Measurements from ENCODE around the gene HDDC2. TPM values are rescaled to one million over a fixed set of nuclear protein-coding genes. Genes with fewer than 3 reads are reported as not detected.

Gene HDDC2
- total and polyA plus RNA-seq, 2 experiments from 2014 or later = 69.5 to 131 TPM

- no peaks in the 10 kb centered on the region for H3K36me3 Mint-ChIP-seq (ENCODE audit: low read depth)
- H2AFZ ChIP-seq = no peak overlapping the region
Observed at GRCh38 chr6:125231574-125232343, 70.0 kb downstream of the HDDC2 start.

GRCh38 chr6:125231133-125231532 is 70.6 kb downstream of the HDDC2 start:
- no peaks in the 10 kb centered on the region for H3K4me1 ChIP-seq (ENCODE audit: insufficient read depth)
- H4K20me1 ChIP-seq (replicated peaks; ENCODE audit: insufficient read depth) = no peaks in the 10 kb centered on the region
- H3K27me3 Mint-ChIP-seq (ENCODE audit: insufficient read depth, low read depth, poor library complexity) = no peaks in the 10 kb centered on the region
- DNase-seq (ENCODE audit: low spot score) (no peak), ATAC-seq (no peak; the same call in 2 of the 3 replicates)
- H3K9me2 ChIP-seq (ENCODE audit: insufficient read depth) = no peaks in the 10 kb centered on the region
- no peak overlapping the region for H3K27ac ChIP-seq (ENCODE audit: low read depth)
- no peaks in the 10 kb centered on the region for H3K79me2 ChIP-seq (replicated peaks; ENCODE audit: insufficient read depth)
- no peaks in the 10 kb centered on the region for H3K27me3 ChIP-seq (ENCODE audit: insufficient read depth)
- no peaks in the 10 kb centered on the region for H3K36me3 Mint-ChIP-seq (ENCODE audit: low read depth)
- H3K4me3 Mint-ChIP-seq = no peak overlapping the region
- H2AFZ ChIP-seq = no peak overlapping the region
- H3F3A ChIP-seq (replicated peaks; ENCODE audit: low read depth) = no peaks in the 10 kb centered on the region
- H3K9me3 Mint-ChIP-seq = no peaks in the 10 kb centered on the region
- no peaks in the 10 kb centered on the region for H3K36me3 ChIP-seq (ENCODE audit: insufficient read depth)
- H3K4me2 ChIP-seq = no peak overlapping the region
- peaks cover 10% of the 10 kb centered on the region; the same call in 2 of the 3 replicates for H3K4me1 Mint-ChIP-seq
- H3K4me3 ChIP-seq = no peak overlapping the region
- H3K27ac Mint-ChIP-seq = no peak overlapping the region
- TF ChIP-seq ZNF114 (CRISPR knock-in tag; IDR thresholded peaks at IDR 0.05) (no peak), NANOG (IDR thresholded peaks at IDR 0.05; ENCODE audit: borderline replicate concordance) (no peak), ETS1 (IDR thresholded peaks at IDR 0.05) (no peak), REST (IDR thresholded peaks at IDR 0.05; ENCODE audit: unreplicated experiment) (no peak), JUNB (IDR thresholded peaks at IDR 0.05; ENCODE audit: unreplicated experiment) (no peak), ZNF331 (CRISPR knock-in tag; IDR thresholded peaks at IDR 0.05; ENCODE audit: low read depth) (no peak), STAT1 (IDR thresholded peaks at IDR 0.05; ENCODE audit: unreplicated experiment) (no peak), CREB1 (CRISPR knock-in tag; IDR thresholded peaks at IDR 0.05; ENCODE audit: low read depth) (no peak)

More at GRCh38 chr6:125231574-125232343, 70.0 kb downstream of the HDDC2 start:
- Mint-ChIP-seq H3K27ac (no peak overlapping the region), H3K9me3 (no peaks in the 10 kb centered on the region), H3K4me3 (no peak overlapping the region), H3K4me1 (peaks cover 10% of the 10 kb centered on the region; the same call in 2 of the 3 replicates), H3K27me3 (ENCODE audit: insufficient read depth, low read depth, poor library complexity) (no peaks in the 10 kb centered on the region)
- H3K4me1 ChIP-seq (ENCODE audit: insufficient read depth) = no peaks in the 10 kb centered on the region
- H4K20me1 ChIP-seq (replicated peaks; ENCODE audit: insufficient read depth) = no peaks in the 10 kb centered on the region
- H3K4me3 ChIP-seq = no peak overlapping the region
- no peaks in the 10 kb centered on the region for H3K27me3 ChIP-seq (ENCODE audit: insufficient read depth)
- no peaks in the 10 kb centered on the region for H3K36me3 ChIP-seq (ENCODE audit: insufficient read depth)
- DNase-seq (ENCODE audit: low spot score) = no peak
- TF ChIP-seq STAT1 (IDR thresholded peaks at IDR 0.05; ENCODE audit: unreplicated experiment) (no peak), ZNF331 (CRISPR knock-in tag; IDR thresholded peaks at IDR 0.05; ENCODE audit: low read depth) (no peak), EZH2phosphoT487 (IDR thresholded peaks at IDR 0.05; ENCODE audit: unreplicated experiment) (no peak), ZNF114 (CRISPR knock-in tag; IDR thresholded peaks at IDR 0.05) (no peak), ETS1 (IDR thresholded peaks at IDR 0.05) (no peak), JUNB (IDR thresholded peaks at IDR 0.05; ENCODE audit: unreplicated experiment) (no peak), EZH2 (IDR thresholded peaks at IDR 0.05; ENCODE audit: low read depth, unreplicated experiment) (no peak), CTCF (conservative IDR thresholded peaks at IDR 0.05; ENCODE audit: low read depth in 2 of 2) (no peak), NANOG (IDR thresholded peaks at IDR 0.05; ENCODE audit: borderline replicate concordance) (no peak), CREB1 (CRISPR knock-in tag; IDR thresholded peaks at IDR 0.05; ENCODE audit: low read depth) (no peak), POLR2AphosphoS5 (IDR thresholded peaks at IDR 0.05; ENCODE audit: low read depth) (no peak)
- no peaks in the 10 kb centered on the region for H3F3A ChIP-seq (replicated peaks; ENCODE audit: low read depth)
- H3K27ac ChIP-seq (ENCODE audit: low read depth) = no peak overlapping the region
- H3K9me2 ChIP-seq (ENCODE audit: insufficient read depth) = no peaks in the 10 kb centered on the region
- ATAC-seq = no peak
- no peaks in the 10 kb centered on the region for H3K79me2 ChIP-seq (replicated peaks; ENCODE audit: insufficient read depth)
- no peak overlapping the region for H3K4me2 ChIP-seq
